ENCODE measurements around the gene FRMD4A. TPM values are rescaled to one million over a fixed set of nuclear protein-coding genes. Genes with fewer than 3 reads are reported as not detected.

Gene FRMD4A
- total and polyA plus RNA-seq, 12 donors: 17.4 to 43.4 (median 30.3) TPM

- WGBS, 2 donors: 37 to 58% methylated on average over 21 of the region's 21 CpGs
- intact Hi-C loops (cut with DNase I): loop anchor here in 4 of 10 donors (2.0 to 10.0 kb wide), 3 partner anchors 116 to 436 kb away; no protein-coding TSS in a partner anchor
- H3K27ac ChIP-seq: peak overlapping the region in 9 of 10 donors; percentile 24 to 79 (median 66)
- peaks cover 0 to 100% (median 39%) of the 10 kb centered on the region in 9 donors for H3K36me3 ChIP-seq
- ATAC-seq (peak; percentile 28 to 85 (median 74)), DNase-seq (peak; percentile 65 to 66)
- H3K4me1 ChIP-seq: peaks cover 8 to 46% (median 22%) of the 10 kb centered on the region in 9 donors
- no peaks in the 10 kb centered on the region for H3K27me3 ChIP-seq
- peak overlapping the region in 1 of 10 donors; percentile 18 for H3K4me3 ChIP-seq
- no peak for TF ChIP-seq CTCF (IDR thresholded peaks at IDR 0.05)
- H3K9me3 ChIP-seq: no peaks in the 10 kb centered on the region
These were observed 671.6 kb downstream of the FRMD4A start for GRCh38 chr10:13658871-13659685.

- H3K4me3 ChIP-seq: no peak overlapping the region
- intact Hi-C loops (cut with DNase I): loop anchor here in 4 of 10 donors (2.0 to 10.0 kb wide), 3 partner anchors 117 to 437 kb away; no protein-coding TSS in a partner anchor
- DNase-seq: no peak
- H3K27ac ChIP-seq: peak overlapping the region in 2 of 10 donors; percentile 24 to 77
- H3K9me3 ChIP-seq: no peaks in the 10 kb centered on the region
- no peaks in the 10 kb centered on the region for H3K27me3 ChIP-seq
- no peak for TF ChIP-seq CTCF (IDR thresholded peaks at IDR 0.05)
- peaks cover 8 to 46% (median 22%) of the 10 kb centered on the region in 9 donors for H3K4me1 ChIP-seq
- H3K36me3 ChIP-seq: peaks cover 0 to 100% (median 47%) of the 10 kb centered on the region in 9 donors
- 71 to 77% methylated on average over 10 of the region's 10 CpGs for WGBS, 2 donors
- ATAC-seq: no peak
These were observed 672.5 kb downstream of the FRMD4A start for GRCh38 chr10:13658264-13658663.

GRCh38 chr10:13657101-13657680 is 673.5 kb downstream of the FRMD4A start:
- Histone ChIP-seq H3K9me3 (no peaks in the 10 kb centered on the region), H3K27ac (no peak overlapping the region), H3K4me3 (no peak overlapping the region), H3K36me3 (peaks cover 0 to 100% (median 46%) of the 10 kb centered on the region in 9 donors), H3K4me1 (peaks cover 8 to 46% (median 22%) of the 10 kb centered on the region in 9 donors), H3K27me3 (no peaks in the 10 kb centered on the region)
- WGBS, 2 donors: 83 to 89% methylated on average over 31 to 49 of the region's 49 CpGs
- no peak for TF ChIP-seq CTCF (IDR thresholded peaks at IDR 0.05)
- intact Hi-C loops (cut with DNase I): loop anchor here in 3 of 10 donors (5.0 to 10.0 kb wide), 2 partner anchors 120 to 438 kb away; no protein-coding TSS in a partner anchor
- ATAC-seq: no peak
- DNase-seq: no peak

GRCh38 chr10:13656337-13657100 is 674.2 kb downstream of the FRMD4A start:
- ATAC-seq (no peak), DNase-seq (no peak)
- no peak overlapping the region for H3K27ac ChIP-seq
- TF ChIP-seq CTCF (IDR thresholded peaks at IDR 0.05): no peak
- no peak overlapping the region for H3K4me3 ChIP-seq
- 90% methylated on average over 63 to 68 of the region's 68 CpGs for WGBS, 2 donors
- no peaks in the 10 kb centered on the region for H3K9me3 ChIP-seq
- H3K36me3 ChIP-seq: peaks cover 0 to 100% (median 45%) of the 10 kb centered on the region in 9 donors
- no peaks in the 10 kb centered on the region for H3K27me3 ChIP-seq
- intact Hi-C loops (cut with DNase I): loop anchor here in 3 of 10 donors (5.0 to 10.0 kb wide), 2 partner anchors 121 to 438 kb away; no protein-coding TSS in a partner anchor
- peaks cover 8 to 43% (median 22%) of the 10 kb centered on the region in 9 donors for H3K4me1 ChIP-seq

Measured in heart right ventricle (tissue), 16 donors.